Measurements from ENCODE around the gene PLPPR5. TPM values are rescaled to one million over a fixed set of nuclear protein-coding genes. Genes with fewer than 3 reads are reported as not detected.

Gene PLPPR5
- total RNA-seq, 1 donor: not detected

- H3K79me2 ChIP-seq (ENCODE audit: insufficient read depth, low read length): no peaks in the 10 kb centered on the region
- H3K27me3 ChIP-seq (ENCODE audit: insufficient read depth, low read length): peaks cover 3% of the 10 kb centered on the region
- H3K27ac ChIP-seq (ENCODE audit: low read depth, low read length): no peak overlapping the region
- H2AFZ ChIP-seq (ENCODE audit: low read length): no peak overlapping the region
- no peaks in the 10 kb centered on the region for H3K9me3 ChIP-seq (ENCODE audit: low read depth, low read length)
- H3K4me1 ChIP-seq (ENCODE audit: insufficient read depth, low read length): no peaks in the 10 kb centered on the region
- no peak for DNase-seq (ENCODE audit: insufficient read length, low spot score, missing footprints)
- H3K4me3 ChIP-seq (ENCODE audit: insufficient read depth, low read length): no peak overlapping the region
- no peak overlapping the region for H3K4me2 ChIP-seq (ENCODE audit: insufficient read depth, low read length)
- no peaks in the 10 kb centered on the region for H3K36me3 ChIP-seq (ENCODE audit: insufficient read depth, low read length)
- no peak for TF ChIP-seq CTCF (IDR thresholded peaks at IDR 0.05; ENCODE audit: extremely low read depth, low read depth, low read length)
- no peaks in the 10 kb centered on the region for H4K20me1 ChIP-seq (ENCODE audit: insufficient read depth, low read length)
Observed at GRCh38 chr1:98969798-98970490, 34.7 kb downstream of the PLPPR5 start.

- no peaks in the 10 kb centered on the region for H3K79me2 ChIP-seq (ENCODE audit: insufficient read depth, low read length)
- no peak overlapping the region for H2AFZ ChIP-seq (ENCODE audit: low read length)
- no peak overlapping the region for H3K4me3 ChIP-seq (ENCODE audit: insufficient read depth, low read length)
- no peak for TF ChIP-seq CTCF (IDR thresholded peaks at IDR 0.05; ENCODE audit: extremely low read depth, low read depth, low read length)
- no peak overlapping the region for H3K4me2 ChIP-seq (ENCODE audit: insufficient read depth, low read length)
- no peaks in the 10 kb centered on the region for H3K9me3 ChIP-seq (ENCODE audit: low read depth, low read length)
- no peak for DNase-seq (ENCODE audit: insufficient read length, low spot score, missing footprints)
- no peak overlapping the region for H3K27ac ChIP-seq (ENCODE audit: low read depth, low read length)
- H3K36me3 ChIP-seq (ENCODE audit: insufficient read depth, low read length): no peaks in the 10 kb centered on the region
- H4K20me1 ChIP-seq (ENCODE audit: insufficient read depth, low read length): no peaks in the 10 kb centered on the region
- peaks cover 11% of the 10 kb centered on the region for H3K4me1 ChIP-seq (ENCODE audit: insufficient read depth, low read length)
- H3K27me3 ChIP-seq (ENCODE audit: insufficient read depth, low read length): peaks cover 3% of the 10 kb centered on the region
Observed at GRCh38 chr1:98967122-98967521, 37.5 kb downstream of the PLPPR5 start.

GRCh38 chr1:98965394-98965793 is 39.3 kb downstream of the PLPPR5 start:
- H3K4me1 ChIP-seq (ENCODE audit: insufficient read depth, low read length): peaks cover 11% of the 10 kb centered on the region
- TF ChIP-seq CTCF (IDR thresholded peaks at IDR 0.05; ENCODE audit: extremely low read depth, low read depth, low read length): no peak
- H3K36me3 ChIP-seq (ENCODE audit: insufficient read depth, low read length): no peaks in the 10 kb centered on the region
- peaks cover 3% of the 10 kb centered on the region for H3K27me3 ChIP-seq (ENCODE audit: insufficient read depth, low read length)
- no peak overlapping the region for H3K4me3 ChIP-seq (ENCODE audit: insufficient read depth, low read length)
- H3K27ac ChIP-seq (ENCODE audit: low read depth, low read length): no peak overlapping the region
- H3K4me2 ChIP-seq (ENCODE audit: insufficient read depth, low read length): no peak overlapping the region
- no peak overlapping the region for H2AFZ ChIP-seq (ENCODE audit: low read length)
- no peaks in the 10 kb centered on the region for H3K9me3 ChIP-seq (ENCODE audit: low read depth, low read length)
- DNase-seq (ENCODE audit: insufficient read length, low spot score, missing footprints): no peak
- no peaks in the 10 kb centered on the region for H3K79me2 ChIP-seq (ENCODE audit: insufficient read depth, low read length)
- no peaks in the 10 kb centered on the region for H4K20me1 ChIP-seq (ENCODE audit: insufficient read depth, low read length)

GRCh38 chr1:98964198-98964597 is 40.5 kb downstream of the PLPPR5 start:
- H3K4me2 ChIP-seq (ENCODE audit: insufficient read depth, low read length): no peak overlapping the region
- H3K36me3 ChIP-seq (ENCODE audit: insufficient read depth, low read length): no peaks in the 10 kb centered on the region
- H3K79me2 ChIP-seq (ENCODE audit: insufficient read depth, low read length): no peaks in the 10 kb centered on the region
- H2AFZ ChIP-seq (ENCODE audit: low read length): no peak overlapping the region
- H3K27me3 ChIP-seq (ENCODE audit: insufficient read depth, low read length): peaks cover 3% of the 10 kb centered on the region
- peaks cover 11% of the 10 kb centered on the region for H3K4me1 ChIP-seq (ENCODE audit: insufficient read depth, low read length)
- TF ChIP-seq CTCF (IDR thresholded peaks at IDR 0.05; ENCODE audit: extremely low read depth, low read depth, low read length): no peak
- H3K4me3 ChIP-seq (ENCODE audit: insufficient read depth, low read length): no peak overlapping the region
- no peaks in the 10 kb centered on the region for H4K20me1 ChIP-seq (ENCODE audit: insufficient read depth, low read length)
- H3K27ac ChIP-seq (ENCODE audit: low read depth, low read length): no peak overlapping the region
- no peak for DNase-seq (ENCODE audit: insufficient read length, low spot score, missing footprints)
- H3K9me3 ChIP-seq (ENCODE audit: low read depth, low read length): no peaks in the 10 kb centered on the region

Data from osteoblast (primary cell).